Activated CD8-positive, alpha-beta memory T cell treated with anti-CD3 and anti-CD28 coated beads, Interleukin-2, amount 50 U/mL, for 4 hours (primary cell): ENCODE results near the gene EIF4E2.
A peak's percentile ranks its signal among the peaks of the same experiment; 100 is the strongest.

Experiments used
- DNase-seq: peaks from one replicate; pipeline ENCODE4 v3.0.0-alpha.2; 2020

Gene EIF4E2

GRCh38 chr2:232550354-232551249, at the start of gene EIF4E2, which contains the start of gene TIGD1:
TSS of gene EIF4E2 (plus strand) at chr2:232550689. CDS start at chr2:232550725, 36 bp downstream.
TSS of gene TIGD1 (minus strand) at chr2:232550557. CDS start at chr2:232549882, 675 bp downstream.
- peak; percentile 90 for DNase-seq

GRCh38 chr2:232501331-232501771, 49.1 kb upstream of the EIF4E2 start:
- no peak for DNase-seq

- no peak for DNase-seq
These were observed 48.6 kb upstream of the EIF4E2 start for GRCh38 chr2:232501794-232502390.

- peak; percentile 25 for DNase-seq
These were observed 48.0 kb upstream of the EIF4E2 start for GRCh38 chr2:232502511-232502910.

GRCh38 chr2:232502911-232503808, 47.3 kb upstream of the EIF4E2 start:
- peak; percentile 52 for DNase-seq

- no peak for DNase-seq
These were observed 46.6 kb upstream of the EIF4E2 start for GRCh38 chr2:232503809-232504323.

GRCh38 chr2:232504438-232504837, 46.1 kb upstream of the EIF4E2 start:
- no peak for DNase-seq

- no peak for DNase-seq
These were observed 44.6 kb upstream of the EIF4E2 start for GRCh38 chr2:232505856-232506255.

GRCh38 chr2:232506709-232507108, 43.8 kb upstream of the EIF4E2 start:
- DNase-seq: no peak

- no peak for DNase-seq
These were observed 42.2 kb upstream of the EIF4E2 start for GRCh38 chr2:232508251-232508650.

GRCh38 chr2:232511336-232511890, 39.1 kb upstream of the EIF4E2 start:
- DNase-seq: no peak

- no peak for DNase-seq
These were observed 37.9 kb upstream of the EIF4E2 start for GRCh38 chr2:232512602-232513001.

GRCh38 chr2:232513353-232513752, 37.1 kb upstream of the EIF4E2 start:
- no peak for DNase-seq

- DNase-seq: no peak
These were observed 34.9 kb upstream of the EIF4E2 start for GRCh38 chr2:232515639-232516038.

GRCh38 chr2:232516551-232516950, 33.9 kb upstream of the EIF4E2 start:
- no peak for DNase-seq

- no peak for DNase-seq
These were observed 31.6 kb upstream of the EIF4E2 start for GRCh38 chr2:232518844-232519243.

GRCh38 chr2:232519581-232520438, 30.7 kb upstream of the EIF4E2 start, which contains the start of gene PRSS56:
TSS of gene PRSS56 (plus strand) at chr2:232520388. CDS start at chr2:232520599, 211 bp downstream.
- no peak for DNase-seq

- DNase-seq: no peak
These were observed 30.0 kb upstream of the EIF4E2 start for GRCh38 chr2:232520489-232520888.

- no peak for DNase-seq
These were observed 29.4 kb upstream of the EIF4E2 start for GRCh38 chr2:232521098-232521497.

- peak; percentile 76 for DNase-seq
These were observed 28.4 kb upstream of the EIF4E2 start for GRCh38 chr2:232521959-232522622.
